Kidney (tissue), 14 donors: ENCODE results near the gene SCN1A. TPM values are rescaled to one million over a fixed set of nuclear protein-coding genes. Genes with fewer than 3 reads are reported as not detected.
"Not testable (repeated sequence)": the region's sequence is repeated elsewhere in the genome, so short reads cannot be mapped to it uniquely, and the experiment has no call there.

Source experiments
- DNase-seq, 5 donors: peaks; one replicate each; pipeline ENCODE4 v3.0.0-alpha.2; 2013 to 2020
- FAIRE-seq: peaks from 2 replicates; lab custom pipeline; 2012; peaks lifted over from hg19 to GRCh38; lab: Jason Lieb, UNC
- H3K27ac ChIP-seq, 2 donors: one replicate each; pipeline ENCODE4 v1.7.0; 2013; ENCODE audit warnings: low read depth in 2 of 2, low read length in 2 of 2, inconsistent platforms in 1 of 2
- H3K27me3 ChIP-seq: one replicate; pipeline ENCODE4 v1.7.1; 2013; ENCODE audit warnings: low read length, inconsistent platforms; ENCODE audit not compliant: control insufficient read depth, insufficient read depth
- H3K36me3 ChIP-seq, 3 donors: one replicate each; pipeline versions ENCODE4 v1.7.0 to v1.7.1; 2013; ENCODE audit warnings: low read length in 3 of 3, control low read depth in 1 of 3, inconsistent platforms in 1 of 3; ENCODE audit not compliant: insufficient read depth in 3 of 3, control insufficient read depth in 2 of 3
- H3K4me1 ChIP-seq, 3 donors: one replicate each; pipeline versions ENCODE4 v1.7.0 to v1.7.1; 2013; ENCODE audit warnings: low read length in 3 of 3, inconsistent platforms in 1 of 3, low read depth in 1 of 3; ENCODE audit not compliant: control insufficient read depth in 2 of 3, insufficient read depth in 2 of 3
- H3K4me3 ChIP-seq, 3 donors: one replicate each; pipeline versions ENCODE4 v1.7.0 to v1.8.1; 2013; ENCODE audit warnings: low read length in 3 of 3, control low read depth in 1 of 3, inconsistent platforms in 1 of 3
- H3K9ac ChIP-seq, 3 donors: one replicate each; pipeline versions ENCODE4 v1.7.0 to v1.7.1; 2013; ENCODE audit warnings: low read length in 3 of 3, control low read depth in 1 of 3, inconsistent platforms in 1 of 3
- H3K9me3 ChIP-seq, 3 donors: one replicate each; pipeline versions ENCODE4 v1.7.0 to v1.7.1; 2013; ENCODE audit warnings: low read length in 3 of 3, control low read depth in 1 of 3, inconsistent platforms in 1 of 3; ENCODE audit not compliant: control insufficient read depth in 2 of 3, insufficient read depth in 1 of 3
- intact Hi-C: fragments of 100-400 bp; cut with DNase I; formaldehyde crosslinking; loops from one replicate; pipeline ENCODE4 v1.11.1; 2022
- polyA plus RNA-seq: library from polyadenylated mRNA; stranded (reverse); fragments of 350-450 nt; fragmentation: Illumina TruSeq; extraction: RNeasy Lipid Tissue Mini Kit (QIAGEN cat#74804); gene quantifications from one replicate; pipeline ENCODE4 v1.2.3, GENCODE V29; 2014; ENCODE audit warnings: low read depth, low replicate concordance; ENCODE audit not compliant: insufficient read depth
- total RNA-seq: library from RNA; stranded (reverse); fragmentation: NEBNext Ultra II Directional; extraction: Animal tissue kit (Norgen Biotek cat#: 25700); gene quantifications from one replicate; pipeline ENCODE4 v1.2.1, GENCODE V29; 2021
- TF ChIP-seq, protein P1 (sequence below): IDR thresholded peaks from 3 replicates; pipeline ENCODE4 v1.5.1; 2012; ENCODE audit warnings: mild to moderate bottlenecking, moderate library complexity, borderline replicate concordance; ENCODE audit not compliant: insufficient read depth; ENCODE audit errors: extremely low read depth
- donor health status: control.
- donor health status: control.
- donor health status: control.
- donor health status: control.
- donor health status: control.
- donor health status: DM: yes; HTN: yes; CAD: no.
- donor health status: Normal renal cell carcinoma (clear cell type).

SCN1A gene
- total and polyA plus RNA-seq, 2 donors from 2014 or later: not detected

DNA sequence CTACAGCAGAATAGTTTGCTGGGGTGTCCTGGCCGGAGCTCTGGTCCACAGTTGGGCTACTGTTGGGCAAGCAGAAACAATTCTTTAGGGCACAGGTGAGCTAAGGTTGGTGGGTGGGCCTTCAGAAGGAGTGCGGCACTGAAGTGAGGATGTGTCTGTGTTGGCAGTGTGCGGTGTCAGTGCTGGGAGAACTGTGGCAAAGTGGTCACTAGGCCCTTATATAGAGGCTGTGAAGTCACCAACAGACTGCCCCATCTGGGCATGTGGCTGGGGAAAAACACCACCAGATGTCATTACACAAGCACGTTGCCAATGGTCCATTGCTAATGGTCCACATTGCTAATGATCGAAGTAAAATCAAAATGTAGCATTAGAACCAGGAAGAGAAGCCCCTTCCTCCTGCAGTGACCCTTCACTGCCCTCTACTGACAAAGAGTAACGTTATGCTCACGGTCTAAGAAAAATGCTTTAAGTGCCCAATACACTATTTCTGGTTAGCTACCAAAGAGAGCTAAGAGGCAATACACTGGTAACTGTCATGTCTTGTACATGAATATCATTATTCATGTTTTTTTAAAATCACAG, 21.3 kb downstream of the SCN1A start:
- Histone ChIP-seq H3K4me3 (no peak overlapping the region), H3K9ac (no peak overlapping the region), H3K9me3 (no peaks in the 10 kb centered on the region), H3K27me3 (no peaks in the 10 kb centered on the region), H3K36me3 (no peaks in the 10 kb centered on the region), H3K27ac (no peak overlapping the region), H3K4me1 (no peaks in the 10 kb centered on the region)
- DNase-seq (peak in 2 of 5 donors; percentile 35 to 45), FAIRE-seq (no peak)
- intact Hi-C loops: no loop called here
- TF ChIP-seq, protein P1, sequence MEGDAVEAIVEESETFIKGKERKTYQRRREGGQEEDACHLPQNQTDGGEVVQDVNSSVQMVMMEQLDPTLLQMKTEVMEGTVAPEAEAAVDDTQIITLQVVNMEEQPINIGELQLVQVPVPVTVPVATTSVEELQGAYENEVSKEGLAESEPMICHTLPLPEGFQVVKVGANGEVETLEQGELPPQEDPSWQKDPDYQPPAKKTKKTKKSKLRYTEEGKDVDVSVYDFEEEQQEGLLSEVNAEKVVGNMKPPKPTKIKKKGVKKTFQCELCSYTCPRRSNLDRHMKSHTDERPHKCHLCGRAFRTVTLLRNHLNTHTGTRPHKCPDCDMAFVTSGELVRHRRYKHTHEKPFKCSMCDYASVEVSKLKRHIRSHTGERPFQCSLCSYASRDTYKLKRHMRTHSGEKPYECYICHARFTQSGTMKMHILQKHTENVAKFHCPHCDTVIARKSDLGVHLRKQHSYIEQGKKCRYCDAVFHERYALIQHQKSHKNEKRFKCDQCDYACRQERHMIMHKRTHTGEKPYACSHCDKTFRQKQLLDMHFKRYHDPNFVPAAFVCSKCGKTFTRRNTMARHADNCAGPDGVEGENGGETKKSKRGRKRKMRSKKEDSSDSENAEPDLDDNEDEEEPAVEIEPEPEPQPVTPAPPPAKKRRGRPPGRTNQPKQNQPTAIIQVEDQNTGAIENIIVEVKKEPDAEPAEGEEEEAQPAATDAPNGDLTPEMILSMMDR: peak; percentile 1

DNA sequence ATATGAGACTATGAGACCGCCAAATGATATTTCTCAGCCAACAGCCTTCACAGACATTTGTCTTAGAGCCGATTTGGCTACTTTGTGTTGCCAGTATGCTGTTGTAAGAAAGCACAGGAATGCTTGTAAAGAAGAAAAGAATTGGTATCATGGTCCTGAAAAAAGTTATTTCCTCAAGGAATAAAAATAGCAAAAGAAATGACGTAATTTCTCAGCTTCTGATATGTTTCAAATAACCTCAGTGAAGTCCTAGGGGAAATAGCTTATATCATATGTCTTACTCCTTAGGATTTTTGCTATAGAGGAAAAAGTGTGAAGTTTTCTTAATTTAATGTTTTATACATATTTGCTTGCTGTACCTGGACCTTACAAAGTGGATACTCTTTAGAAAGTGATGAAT, 23.0 kb downstream of the SCN1A start:
- TF ChIP-seq, protein P1: no peak
- Histone ChIP-seq H3K27ac (no peak overlapping the region), H3K36me3 (no peaks in the 10 kb centered on the region), H3K9me3 (no peaks in the 10 kb centered on the region), H3K9ac (no peak overlapping the region), H3K27me3 (no peaks in the 10 kb centered on the region), H3K4me1 (no peaks in the 10 kb centered on the region), H3K4me3 (no peak overlapping the region)
- DNase-seq (no peak), FAIRE-seq (no peak)
- intact Hi-C loops: no loop called here

DNA sequence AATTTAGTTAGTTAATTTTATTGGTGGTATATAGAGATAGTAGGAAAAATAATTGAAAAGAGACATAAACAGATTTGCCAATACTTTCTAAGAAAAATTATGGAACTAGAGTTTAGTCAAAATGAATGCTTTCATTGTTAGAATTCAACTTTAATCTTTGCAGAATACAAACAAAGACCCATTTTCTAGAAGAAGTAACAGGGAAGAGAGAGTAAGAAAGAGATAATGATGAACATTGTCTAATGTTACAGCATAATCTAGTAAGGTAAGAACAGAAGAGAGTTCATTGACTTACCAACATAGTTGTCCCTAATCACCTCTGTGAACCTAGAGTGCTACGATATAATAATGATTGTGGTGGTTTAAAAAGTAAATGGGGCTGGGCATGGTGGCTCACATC, 23.7 kb downstream of the SCN1A start:
- Histone ChIP-seq H3K9ac (no peak overlapping the region), H3K36me3 (no peaks in the 10 kb centered on the region), H3K4me3 (no peak overlapping the region), H3K27ac (no peak overlapping the region), H3K27me3 (no peaks in the 10 kb centered on the region), H3K9me3 (no peaks in the 10 kb centered on the region), H3K4me1 (no peaks in the 10 kb centered on the region)
- TF ChIP-seq, protein P1: no peak
- FAIRE-seq (no peak), DNase-seq (no peak)
- intact Hi-C loops: no loop called here

DNA sequence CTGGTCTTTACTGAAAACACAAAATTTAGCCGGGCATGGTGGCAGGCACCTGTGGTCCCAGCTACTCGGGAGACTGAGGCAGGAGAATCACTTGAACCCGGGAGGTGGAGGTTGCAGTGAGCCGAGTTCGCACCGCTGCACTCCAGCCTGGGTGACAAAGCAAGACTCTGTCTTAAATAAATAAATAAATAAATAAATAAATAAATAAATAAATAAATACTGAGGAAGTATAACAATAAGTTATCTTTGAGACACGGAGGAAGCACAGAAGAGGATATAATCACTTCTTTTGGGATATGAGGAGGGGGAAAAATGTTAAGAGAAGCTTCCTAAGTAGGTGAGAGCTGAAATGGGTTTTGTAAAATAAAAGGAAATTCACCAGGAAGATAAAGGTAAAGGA, 24.5 kb downstream of the SCN1A start:
- H3K9me3 ChIP-seq, H3K36me3 ChIP-seq, DNase-seq, H3K4me1 ChIP-seq, H3K27ac ChIP-seq, H3K27me3 ChIP-seq, H3K4me3 ChIP-seq, intact Hi-C loops, H3K9ac ChIP-seq, FAIRE-seq: not testable (repeated sequence)
